GM10847 (cell line): Measurements from ENCODE around the gene ZFAND2A.

Experiments
- POLR2A ChIP-seq: IDR thresholded peaks from 2 replicates; pipeline ENCODE4 v1.6.1; 2011; ENCODE audit not compliant: insufficient read length; ENCODE audit errors: extremely low read depth

Gene ZFAND2A

GRCh38 chr7:1159891-1160669 lies at the start of gene ZFAND2A:
Gene ZFAND2A (minus strand): TSS chr7:1160196. CDS start chr7:1158212, 1,984 bp downstream.
- peak; percentile 79 for TF ChIP-seq POLR2A

GRCh38 chr7:1209097-1209496 lies 49.1 kb upstream of the ZFAND2A start:
- TF ChIP-seq POLR2A, result no peak

- no peak for TF ChIP-seq POLR2A
Observed at GRCh38 chr7:1204460-1205140, 44.6 kb upstream of the ZFAND2A start.

- TF ChIP-seq POLR2A, result no peak
Observed at GRCh38 chr7:1201916-1202315, 41.9 kb upstream of the ZFAND2A start.

GRCh38 chr7:1200045-1200444 lies 40.0 kb upstream of the ZFAND2A start:
- no peak for TF ChIP-seq POLR2A

- TF ChIP-seq POLR2A, result no peak
Observed at GRCh38 chr7:1197997-1198625, 38.1 kb upstream of the ZFAND2A start.

GRCh38 chr7:1196950-1197349 lies 37.0 kb upstream of the ZFAND2A start:
- no peak for TF ChIP-seq POLR2A

- no peak for TF ChIP-seq POLR2A
Observed at GRCh38 chr7:1193593-1194424, 33.8 kb upstream of the ZFAND2A start.

- no peak for TF ChIP-seq POLR2A
Observed at GRCh38 chr7:1192171-1192676, 32.2 kb upstream of the ZFAND2A start.

GRCh38 chr7:1189986-1190772 lies 30.2 kb upstream of the ZFAND2A start:
- TF ChIP-seq POLR2A, result no peak

- TF ChIP-seq POLR2A, result no peak
Observed at GRCh38 chr7:1188720-1189294, 28.8 kb upstream of the ZFAND2A start.

- no peak for TF ChIP-seq POLR2A
Observed at GRCh38 chr7:1187127-1187526, 27.1 kb upstream of the ZFAND2A start.

- no peak for TF ChIP-seq POLR2A
Observed at GRCh38 chr7:1181640-1182039, 21.6 kb upstream of the ZFAND2A start.

GRCh38 chr7:1181031-1181430 lies 21.0 kb upstream of the ZFAND2A start:
- no peak for TF ChIP-seq POLR2A

GRCh38 chr7:1176891-1177373 lies 16.9 kb upstream of the ZFAND2A start:
- no peak for TF ChIP-seq POLR2A
